Peyer's patch (tissue), 4 donors: ENCODE results near the gene SLC7A9.

Source experiments
- POLR2A ChIP-seq, 2 donors: fragments of 450-650 bp; IDR thresholded peaks; one replicate each; pipeline ENCODE4 v1.5.1; 2017; ENCODE audit warnings: antibody characterized with exemption in 2 of 2, mild to moderate bottlenecking in 2 of 2, moderate library complexity in 2 of 2
- TF ChIP-seq, protein P1 (sequence below), 6 experiments: fragments of 450-650 bp in 4 of 6; fragments of 200-600 bp in 2 of 6; sonication (generic) in 1 of 6; IDR thresholded peaks; one replicate each; pipeline ENCODE4 v1.5.1; 2017 to 2019; ENCODE audit warnings: antibody characterized with exemption in 6 of 6, mild to moderate bottlenecking in 3 of 6, moderate library complexity in 1 of 6

DNA sequence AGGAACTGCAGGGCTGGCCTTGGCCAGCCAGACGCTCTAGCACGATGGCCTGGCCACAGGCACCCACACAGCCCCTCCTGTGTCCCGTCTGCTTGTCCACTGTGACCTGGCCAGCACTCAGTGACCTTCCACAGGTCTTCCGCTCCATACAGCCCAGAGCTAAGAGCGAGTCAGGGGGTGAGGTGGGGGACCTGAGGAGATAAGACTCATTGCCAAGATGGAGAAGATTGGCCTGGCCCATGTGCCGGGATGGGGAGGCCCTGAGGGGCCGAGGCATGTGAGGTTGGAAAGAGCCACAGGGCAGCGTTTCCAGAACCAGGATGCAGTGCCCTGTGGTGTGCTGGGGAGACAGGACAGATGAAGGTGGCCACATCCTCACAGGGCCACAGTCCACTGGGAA is 10.2 kb upstream of the SLC7A9 start:
- no peak for TF ChIP-seq POLR2A (IDR thresholded peaks at IDR 0.05)
- TF ChIP-seq, protein P1, sequence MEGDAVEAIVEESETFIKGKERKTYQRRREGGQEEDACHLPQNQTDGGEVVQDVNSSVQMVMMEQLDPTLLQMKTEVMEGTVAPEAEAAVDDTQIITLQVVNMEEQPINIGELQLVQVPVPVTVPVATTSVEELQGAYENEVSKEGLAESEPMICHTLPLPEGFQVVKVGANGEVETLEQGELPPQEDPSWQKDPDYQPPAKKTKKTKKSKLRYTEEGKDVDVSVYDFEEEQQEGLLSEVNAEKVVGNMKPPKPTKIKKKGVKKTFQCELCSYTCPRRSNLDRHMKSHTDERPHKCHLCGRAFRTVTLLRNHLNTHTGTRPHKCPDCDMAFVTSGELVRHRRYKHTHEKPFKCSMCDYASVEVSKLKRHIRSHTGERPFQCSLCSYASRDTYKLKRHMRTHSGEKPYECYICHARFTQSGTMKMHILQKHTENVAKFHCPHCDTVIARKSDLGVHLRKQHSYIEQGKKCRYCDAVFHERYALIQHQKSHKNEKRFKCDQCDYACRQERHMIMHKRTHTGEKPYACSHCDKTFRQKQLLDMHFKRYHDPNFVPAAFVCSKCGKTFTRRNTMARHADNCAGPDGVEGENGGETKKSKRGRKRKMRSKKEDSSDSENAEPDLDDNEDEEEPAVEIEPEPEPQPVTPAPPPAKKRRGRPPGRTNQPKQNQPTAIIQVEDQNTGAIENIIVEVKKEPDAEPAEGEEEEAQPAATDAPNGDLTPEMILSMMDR (IDR thresholded peaks at IDR 0.05): no peak
